Karpas-422 (cell line): Measurements from ENCODE around the gene FBXW5. TPM values are rescaled to one million over a fixed set of nuclear protein-coding genes. Genes with fewer than 3 reads are reported as not detected.

Experiments
- DNase-seq: peaks from one replicate; pipeline ENCODE4 v3.0.0-alpha.2; 2015
- H2AFZ ChIP-seq: fragments of 200-600 bp; sonication (generic); 2 replicates; pipeline ENCODE4 v1.6.1; 2014; ENCODE audit warnings: antibody characterized with exemption, low read length, mixed read lengths
- H3K27ac ChIP-seq: fragments of 200-600 bp; sonication (generic); 2 replicates; pipeline ENCODE4 v1.5.1; 2014; ENCODE audit warnings: mild to moderate bottlenecking, low read length, moderate library complexity
- H3K27me3 ChIP-seq: fragments of 200-600 bp; sonication (generic); 2 replicates; pipeline ENCODE4 v1.6.1; 2014; ENCODE audit warnings: low read length, mixed read lengths
- H3K36me3 ChIP-seq: fragments of 200-600 bp; sonication (generic); 2 replicates; pipeline ENCODE4 v1.6.1; 2014; ENCODE audit warnings: low read length, mixed read lengths; ENCODE audit not compliant: insufficient read depth
- H3K4me1 ChIP-seq: fragments of 200-600 bp; sonication (generic); 2 replicates; pipeline ENCODE4 v1.6.1; 2014; ENCODE audit warnings: mild to moderate bottlenecking, low read length, mixed read lengths
- H3K4me2 ChIP-seq: fragments of 200-600 bp; sonication (generic); 2 replicates; pipeline ENCODE4 v1.6.1; 2014; ENCODE audit warnings: low read length, low read depth, mild to moderate bottlenecking; ENCODE audit not compliant: poor library complexity, severe bottlenecking
- H3K4me3 ChIP-seq: fragments of 200-600 bp; sonication (generic); 2 replicates; pipeline ENCODE4 v1.5.1; 2014; ENCODE audit warnings: mild to moderate bottlenecking, antibody characterized with exemption, low read length, mixed read lengths
- H3K79me2 ChIP-seq: fragments of 200-600 bp; sonication (generic); 2 replicates; pipeline ENCODE4 v1.6.1; 2014; ENCODE audit warnings: mild to moderate bottlenecking, low read length, mixed read lengths
- H3K9ac ChIP-seq: fragments of 200-600 bp; sonication (generic); 2 replicates; pipeline ENCODE4 v1.6.0; 2014; ENCODE audit warnings: low read length
- H3K9me2 ChIP-seq: fragments of 200-600 bp; sonication (generic), shearing (Covaris generic); replicated peaks from 2 replicates; pipeline ENCODE4 v1.6.0; 2014; ENCODE audit warnings: mild to moderate bottlenecking, low read length, moderate library complexity; ENCODE audit not compliant: insufficient read depth
- H3K9me3 ChIP-seq: fragments of 300-700, 200-600 bp; sonication (generic); 2 replicates; pipeline ENCODE4 v1.6.1; 2014; ENCODE audit warnings: low read length, mixed read lengths
- H4K20me1 ChIP-seq: fragments of 200-600 bp; sonication (generic); 2 replicates; pipeline ENCODE4 v1.6.1; 2014; ENCODE audit warnings: mild to moderate bottlenecking, antibody characterized with exemption, low read length, low read depth; ENCODE audit not compliant: insufficient read depth
- total RNA-seq: library from RNA; depleted of rRNA; stranded (reverse); fragments of >200 nt; shearing (Covaris generic); gene quantifications from 2 replicates; pipeline ENCODE4 v1.2.3, GENCODE V29; 2014; ENCODE audit warnings: low replicate concordance

The FBXW5 gene
- total RNA-seq, 1 experiment from 2014 or later: 37.3 TPM

DNA sequence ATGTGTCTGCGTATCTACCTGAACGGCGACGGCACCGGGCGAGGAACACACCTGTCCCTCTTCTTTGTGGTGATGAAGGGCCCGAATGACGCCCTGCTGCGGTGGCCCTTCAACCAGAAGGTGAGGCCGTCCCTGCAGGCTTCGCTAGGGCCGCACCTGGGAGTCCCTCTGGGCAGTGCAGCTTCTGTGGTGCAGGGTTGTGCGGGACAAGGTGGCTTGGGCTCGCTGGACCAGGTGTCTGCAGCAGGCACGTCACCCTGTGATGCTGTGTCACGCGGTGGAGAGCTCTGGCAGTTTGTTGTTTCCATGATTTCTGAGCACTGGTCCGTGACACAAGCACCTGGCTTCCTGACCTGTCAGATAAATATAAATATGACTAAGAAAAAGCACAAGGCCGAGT, 20.7 kb downstream of the FBXW5 start:
- no peak overlapping the region for H3K9ac ChIP-seq
- no peak overlapping the region for H2AFZ ChIP-seq
- H4K20me1 ChIP-seq: no peaks in the 10 kb centered on the region
- H3K27ac ChIP-seq: no peak overlapping the region
- H3K9me3 ChIP-seq: no peaks in the 10 kb centered on the region
- no peaks in the 10 kb centered on the region for H3K79me2 ChIP-seq
- H3K9me2 ChIP-seq: no peaks in the 10 kb centered on the region
- H3K4me2 ChIP-seq: no peak overlapping the region
- no peaks in the 10 kb centered on the region for H3K27me3 ChIP-seq
- H3K36me3 ChIP-seq: peaks cover 14% of the 10 kb centered on the region
- no peaks in the 10 kb centered on the region for H3K4me1 ChIP-seq
- DNase-seq: no peak
- no peak overlapping the region for H3K4me3 ChIP-seq

DNA sequence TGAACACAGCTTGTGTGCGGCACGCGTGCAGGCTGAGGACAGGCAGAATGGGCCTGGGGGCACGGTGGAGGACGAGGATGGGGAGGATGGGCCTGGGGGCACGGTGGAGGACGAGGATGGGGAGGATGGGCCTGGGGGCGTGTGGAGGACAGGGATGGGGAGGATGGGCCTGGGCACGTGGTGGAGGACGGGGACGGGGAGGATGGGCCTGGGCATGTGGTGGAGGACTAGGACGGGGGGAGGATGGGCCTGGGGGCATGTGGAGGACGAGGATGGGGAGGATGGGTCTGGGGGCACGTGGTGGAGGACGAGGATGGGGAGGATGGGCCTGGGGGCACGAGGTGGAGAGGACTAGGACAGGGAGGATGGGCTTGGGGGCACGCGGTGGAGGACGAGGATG, 22.0 kb downstream of the FBXW5 start:
- no peaks in the 10 kb centered on the region for H3K27me3 ChIP-seq
- no peaks in the 10 kb centered on the region for H4K20me1 ChIP-seq
- no peak overlapping the region for H3K4me3 ChIP-seq
- no peaks in the 10 kb centered on the region for H3K79me2 ChIP-seq
- H3K36me3 ChIP-seq: 0 out of 2 replicates have a peak, but pooled peaks cover 4% of the 10 kb centered on the region
- DNase-seq: no peak
- no peak overlapping the region for H3K4me2 ChIP-seq
- H3K27ac ChIP-seq: no peak overlapping the region
- H3K9me2 ChIP-seq: no peaks in the 10 kb centered on the region
- H2AFZ ChIP-seq: no peak overlapping the region
- no peak overlapping the region for H3K9ac ChIP-seq
- H3K9me3 ChIP-seq: no peaks in the 10 kb centered on the region
- H3K4me1 ChIP-seq: no peaks in the 10 kb centered on the region

DNA sequence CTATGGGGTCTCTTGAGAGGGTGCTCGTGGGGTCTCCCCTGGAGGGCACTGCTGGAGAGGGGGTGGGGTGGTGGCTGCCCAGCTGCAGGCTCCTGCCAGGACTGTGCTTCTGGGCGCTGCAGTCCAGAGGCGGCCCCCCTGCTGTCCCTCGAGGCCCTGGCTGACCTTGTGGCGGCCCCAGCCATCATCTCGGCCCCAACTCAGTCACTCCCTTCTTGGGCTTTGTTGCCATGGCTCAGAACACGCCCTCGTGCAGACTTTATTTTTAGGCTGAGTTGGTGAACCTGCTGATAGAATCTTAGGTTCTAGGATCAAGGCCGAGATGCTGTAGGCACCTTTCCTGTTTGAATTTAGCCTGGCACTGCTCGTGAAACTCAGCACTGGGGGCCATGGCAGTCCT, 22.8 kb downstream of the FBXW5 start:
- H3K4me3 ChIP-seq: no peak overlapping the region
- no peak for DNase-seq
- no peak overlapping the region for H3K9ac ChIP-seq
- H4K20me1 ChIP-seq: no peaks in the 10 kb centered on the region
- H3K4me2 ChIP-seq: no peak overlapping the region
- H3K36me3 ChIP-seq: 0 out of 2 replicates have a peak, but pooled peaks cover 1% of the 10 kb centered on the region
- no peaks in the 10 kb centered on the region for H3K9me2 ChIP-seq
- no peaks in the 10 kb centered on the region for H3K79me2 ChIP-seq
- no peaks in the 10 kb centered on the region for H3K9me3 ChIP-seq
- no peak overlapping the region for H3K27ac ChIP-seq
- no peaks in the 10 kb centered on the region for H3K4me1 ChIP-seq
- no peak overlapping the region for H2AFZ ChIP-seq
- H3K27me3 ChIP-seq: no peaks in the 10 kb centered on the region

DNA sequence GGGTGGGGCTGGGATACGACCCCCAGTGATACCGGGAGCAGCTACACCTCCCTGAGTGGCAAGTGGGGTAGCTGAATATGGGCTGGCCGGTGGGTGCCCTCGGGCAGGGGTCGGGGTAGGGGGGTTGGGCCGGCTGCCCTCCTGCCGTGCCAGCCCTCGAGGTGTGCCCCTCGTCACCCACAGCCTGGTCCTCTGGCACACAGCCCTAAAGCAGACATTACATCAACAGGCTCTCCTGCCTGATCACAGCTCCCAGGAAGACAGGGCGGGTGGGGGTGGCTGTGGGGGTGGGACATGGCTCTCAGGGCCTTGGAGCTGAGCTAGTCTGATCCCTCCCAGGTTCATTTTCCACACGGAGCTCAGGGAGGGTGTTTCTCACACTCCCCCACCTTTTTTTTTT, 23.2 kb downstream of the FBXW5 start:
- no peak overlapping the region for H3K4me3 ChIP-seq
- no peak overlapping the region for H3K4me2 ChIP-seq
- no peaks in the 10 kb centered on the region for H3K79me2 ChIP-seq
- no peaks in the 10 kb centered on the region for H3K36me3 ChIP-seq
- H2AFZ ChIP-seq: no peak overlapping the region
- H3K4me1 ChIP-seq: no peaks in the 10 kb centered on the region
- H3K9ac ChIP-seq: no peak overlapping the region
- H3K9me2 ChIP-seq: no peaks in the 10 kb centered on the region
- H3K27me3 ChIP-seq: no peaks in the 10 kb centered on the region
- H4K20me1 ChIP-seq: no peaks in the 10 kb centered on the region
- no peak overlapping the region for H3K27ac ChIP-seq
- H3K9me3 ChIP-seq: no peaks in the 10 kb centered on the region
- DNase-seq: no peak

DNA sequence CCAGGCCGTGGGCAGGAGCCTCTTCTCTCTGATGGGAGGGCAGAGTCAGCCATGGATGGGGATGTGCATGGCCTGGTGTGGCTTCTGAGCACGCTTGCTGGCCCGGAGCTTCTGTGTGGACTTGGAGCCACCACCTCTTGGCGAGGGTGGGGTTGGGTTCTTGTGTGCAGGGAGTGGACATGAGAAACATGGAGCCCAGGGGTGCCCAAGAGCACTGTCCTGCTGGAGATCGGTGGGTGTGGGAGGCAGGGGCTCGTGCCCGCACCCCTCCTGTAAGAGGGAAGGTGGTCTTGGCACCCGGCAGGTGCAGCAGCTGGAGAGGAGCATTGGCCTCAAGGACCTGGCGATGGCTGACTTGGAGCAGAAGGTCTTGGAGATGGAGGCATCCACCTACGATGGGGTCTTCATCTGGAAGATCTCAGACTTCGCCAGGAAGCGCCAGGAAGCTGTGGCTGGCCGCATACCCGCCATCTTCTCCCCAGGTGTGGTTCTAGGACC, 23.8 kb downstream of the FBXW5 start:
- H3K36me3 ChIP-seq: 0 out of 2 replicates have a peak, but pooled peaks cover 5% of the 10 kb centered on the region
- H3K4me2 ChIP-seq: no peak overlapping the region
- no peak overlapping the region for H2AFZ ChIP-seq
- no peaks in the 10 kb centered on the region for H3K27me3 ChIP-seq
- no peaks in the 10 kb centered on the region for H3K9me2 ChIP-seq
- no peaks in the 10 kb centered on the region for H3K4me1 ChIP-seq
- DNase-seq: no peak
- no peak overlapping the region for H3K4me3 ChIP-seq
- no peaks in the 10 kb centered on the region for H3K79me2 ChIP-seq
- H3K9ac ChIP-seq: no peak overlapping the region
- H3K27ac ChIP-seq: no peak overlapping the region
- no peaks in the 10 kb centered on the region for H3K9me3 ChIP-seq
- H4K20me1 ChIP-seq: no peaks in the 10 kb centered on the region

DNA sequence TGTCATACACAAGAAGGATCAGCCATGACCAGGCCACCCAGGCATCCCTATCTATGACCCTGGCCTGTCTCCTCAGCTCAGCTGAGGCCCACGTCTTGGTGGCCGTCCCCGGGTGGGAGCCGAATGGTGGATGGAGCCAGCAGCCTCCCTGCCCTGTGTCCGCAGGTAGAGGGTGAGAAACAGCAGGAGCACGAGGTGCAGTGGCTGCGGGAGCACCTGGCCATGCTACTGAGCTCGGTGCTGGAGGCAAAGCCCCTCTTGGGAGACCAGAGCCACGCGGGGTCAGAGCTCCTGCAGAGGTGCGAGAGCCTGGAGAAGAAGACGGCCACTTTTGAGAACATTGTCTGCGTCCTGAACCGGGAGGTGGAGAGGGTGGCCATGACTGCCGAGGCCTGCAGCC, 24.5 kb downstream of the FBXW5 start:
- Histone ChIP-seq H3K79me2 (no peaks in the 10 kb centered on the region), H3K4me2 (no peak overlapping the region), H3K27me3 (no peaks in the 10 kb centered on the region), H3K9me2 (no peaks in the 10 kb centered on the region), H4K20me1 (no peaks in the 10 kb centered on the region), H3K9me3 (no peaks in the 10 kb centered on the region), H3K4me3 (no peak overlapping the region), H2AFZ (no peak overlapping the region), H3K9ac (no peak overlapping the region), H3K27ac (no peak overlapping the region), H3K36me3 (0 out of 2 replicates have a peak, but pooled peaks cover 5% of the 10 kb centered on the region), H3K4me1 (no peaks in the 10 kb centered on the region)
- DNase-seq: no peak

DNA sequence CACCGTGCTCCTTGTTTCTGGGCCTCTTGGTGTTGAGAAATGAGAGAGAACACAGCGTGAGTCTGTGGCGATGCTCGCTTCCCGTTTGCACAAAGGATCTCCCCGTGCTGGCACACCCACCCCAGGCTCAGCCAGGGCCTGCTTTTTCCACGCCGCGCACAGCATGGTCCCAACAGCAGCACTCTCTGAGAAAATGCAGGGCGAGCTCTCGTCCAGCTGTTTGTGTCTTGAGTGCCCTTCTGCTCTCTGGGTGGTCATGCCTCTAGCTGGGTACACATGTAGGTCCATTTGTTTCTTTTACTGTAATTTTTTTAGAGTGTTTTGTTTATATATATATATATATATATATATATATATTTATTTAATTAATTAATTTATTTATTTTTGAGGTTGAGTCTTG, 26.6 kb downstream of the FBXW5 start:
- Histone ChIP-seq H3K4me2 (no peak overlapping the region), H3K36me3 (0 out of 2 replicates have a peak, but pooled peaks cover 8% of the 10 kb centered on the region), H3K9ac (no peak overlapping the region), H3K9me3 (no peaks in the 10 kb centered on the region), H3K4me1 (no peaks in the 10 kb centered on the region), H4K20me1 (no peaks in the 10 kb centered on the region), H3K27me3 (no peaks in the 10 kb centered on the region), H3K27ac (no peak overlapping the region), H2AFZ (no peak overlapping the region), H3K79me2 (no peaks in the 10 kb centered on the region), H3K4me3 (no peak overlapping the region), H3K9me2 (no peaks in the 10 kb centered on the region)
- DNase-seq: no peak

DNA sequence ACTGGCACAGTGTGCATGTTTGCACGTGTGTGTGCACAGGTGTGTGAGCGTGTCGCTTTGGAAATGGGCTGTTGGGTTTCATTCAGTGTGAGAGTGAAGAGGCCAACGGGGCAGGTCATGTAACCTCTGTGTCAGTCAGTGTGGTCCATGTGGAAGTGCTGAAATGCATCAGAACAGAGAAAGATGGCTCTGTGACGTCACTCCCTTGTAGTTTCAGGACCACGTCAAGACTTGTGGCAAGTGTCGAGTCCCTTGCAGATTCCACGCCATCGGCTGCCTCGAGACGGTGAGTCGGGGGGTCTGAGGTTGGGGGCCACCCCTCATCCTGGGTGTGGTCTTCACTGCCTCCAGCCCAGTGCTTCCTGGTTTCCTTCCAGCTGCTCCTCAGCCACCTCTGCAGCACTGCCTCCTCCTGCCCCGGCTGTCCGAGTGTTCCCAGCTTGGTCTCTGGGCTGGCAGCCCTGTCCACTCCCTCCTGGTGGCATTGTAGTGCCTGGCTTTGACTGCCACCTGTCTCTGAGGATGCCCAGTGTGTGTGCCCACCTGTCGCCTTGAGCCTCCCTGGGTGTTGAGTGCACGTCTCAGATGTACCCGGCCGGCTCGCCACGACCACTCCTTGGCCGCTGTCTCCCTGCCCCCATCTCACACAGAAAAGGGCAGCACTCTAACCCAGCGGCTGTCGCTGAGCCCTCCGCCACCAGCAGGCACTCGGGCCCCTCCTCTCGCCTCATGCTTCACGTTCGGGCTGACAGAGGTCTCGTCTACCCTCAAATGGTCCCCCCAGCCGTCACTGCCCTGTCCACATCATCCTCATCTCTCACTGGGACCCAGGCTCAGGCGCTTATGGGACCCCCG, 28.0 kb downstream of the FBXW5 start:
- Histone ChIP-seq H2AFZ (no peak overlapping the region), H3K79me2 (no peaks in the 10 kb centered on the region), H3K9ac (no peak overlapping the region)

More for the DNA sequence above, 28.0 kb downstream of the FBXW5 start:
- 0 out of 2 replicates have a peak, but pooled peaks cover 8% of the 10 kb centered on the region for H3K36me3 ChIP-seq
- H3K27me3 ChIP-seq: no peaks in the 10 kb centered on the region
- H4K20me1 ChIP-seq: no peaks in the 10 kb centered on the region
- DNase-seq: no peak
- no peak overlapping the region for H3K4me3 ChIP-seq
- no peaks in the 10 kb centered on the region for H3K9me3 ChIP-seq
- no peak overlapping the region for H3K4me2 ChIP-seq
- H3K4me1 ChIP-seq: no peaks in the 10 kb centered on the region
- H3K27ac ChIP-seq: no peak overlapping the region
- H3K9me2 ChIP-seq: no peaks in the 10 kb centered on the region
